Peyer's patch (tissue), 4 donors: ENCODE results near the gene SIPA1L3.
"Not testable (repeated sequence)": the region's sequence is repeated elsewhere in the genome, so short reads cannot be mapped to it uniquely, and the experiment has no call there.

Experiments
- CTCF ChIP-seq, 6 experiments: fragments of 450-650 bp in 4 of 6; fragments of 200-600 bp in 2 of 6; sonication (generic) in 1 of 6; IDR thresholded peaks; one replicate each; pipeline ENCODE4 v1.5.1; 2017 to 2019; ENCODE audit warnings: antibody characterized with exemption in 6 of 6, mild to moderate bottlenecking in 3 of 6, moderate library complexity in 1 of 6
- POLR2A ChIP-seq, 2 donors: fragments of 450-650 bp; IDR thresholded peaks; one replicate each; pipeline ENCODE4 v1.5.1; 2017; ENCODE audit warnings: antibody characterized with exemption in 2 of 2, mild to moderate bottlenecking in 2 of 2, moderate library complexity in 2 of 2

DNA sequence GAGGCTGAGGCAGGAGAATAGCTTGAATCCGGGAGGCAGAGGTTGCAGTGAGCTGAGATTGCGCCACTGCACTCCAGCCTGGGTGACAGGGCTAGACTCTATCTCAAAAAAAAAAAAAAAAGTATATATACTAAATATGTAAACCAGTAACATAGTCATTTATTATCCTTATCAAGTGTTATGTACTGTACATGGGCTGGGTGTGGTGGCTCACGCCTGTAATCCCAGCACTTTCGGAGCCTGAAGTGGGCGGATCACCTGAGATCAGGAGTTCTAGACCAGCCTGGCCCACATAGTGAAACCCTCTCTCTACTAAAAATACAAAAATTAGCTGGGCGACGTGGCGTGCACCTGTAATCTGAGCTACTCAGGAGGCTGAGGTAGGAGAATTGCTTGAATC is 17.6 kb downstream of the SIPA1L3 start:
- not testable (repeated sequence) for TF ChIP-seq CTCF, POLR2A (IDR thresholded peaks at IDR 0.05)
